Measurements from ENCODE around the gene MAPKAPK2.

DNA sequence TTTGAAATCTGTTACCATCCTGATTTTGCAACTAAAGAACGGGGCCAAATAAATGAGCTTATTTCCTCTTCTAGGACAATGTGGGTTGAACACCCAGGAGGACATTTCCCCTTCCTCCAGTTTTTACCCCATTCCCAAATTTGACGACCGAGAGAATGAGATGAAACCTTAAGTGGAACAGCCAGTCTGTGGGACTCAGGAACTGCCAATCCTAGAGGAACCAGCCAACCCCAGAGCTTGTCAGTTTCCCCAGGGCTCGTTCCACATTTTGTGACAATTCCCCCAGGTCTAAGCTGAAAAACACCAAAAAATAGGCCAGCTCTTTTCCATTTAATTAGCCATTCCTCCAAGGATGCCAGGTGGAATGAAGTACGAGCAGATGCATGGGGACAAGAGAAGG is 21.3 kb upstream of the MAPKAPK2 start:
- TF ChIP-seq YY1 (IDR thresholded peaks at IDR 0.05; ENCODE audit: insufficient read depth, insufficient read length), result no peak
- no peak for TF ChIP-seq ZNF274 (IDR thresholded peaks at IDR 0.05; ENCODE audit: low read depth, low read length)
